ENCODE measurements around the gene CDC34.

- TF ChIP-seq, protein P1, sequence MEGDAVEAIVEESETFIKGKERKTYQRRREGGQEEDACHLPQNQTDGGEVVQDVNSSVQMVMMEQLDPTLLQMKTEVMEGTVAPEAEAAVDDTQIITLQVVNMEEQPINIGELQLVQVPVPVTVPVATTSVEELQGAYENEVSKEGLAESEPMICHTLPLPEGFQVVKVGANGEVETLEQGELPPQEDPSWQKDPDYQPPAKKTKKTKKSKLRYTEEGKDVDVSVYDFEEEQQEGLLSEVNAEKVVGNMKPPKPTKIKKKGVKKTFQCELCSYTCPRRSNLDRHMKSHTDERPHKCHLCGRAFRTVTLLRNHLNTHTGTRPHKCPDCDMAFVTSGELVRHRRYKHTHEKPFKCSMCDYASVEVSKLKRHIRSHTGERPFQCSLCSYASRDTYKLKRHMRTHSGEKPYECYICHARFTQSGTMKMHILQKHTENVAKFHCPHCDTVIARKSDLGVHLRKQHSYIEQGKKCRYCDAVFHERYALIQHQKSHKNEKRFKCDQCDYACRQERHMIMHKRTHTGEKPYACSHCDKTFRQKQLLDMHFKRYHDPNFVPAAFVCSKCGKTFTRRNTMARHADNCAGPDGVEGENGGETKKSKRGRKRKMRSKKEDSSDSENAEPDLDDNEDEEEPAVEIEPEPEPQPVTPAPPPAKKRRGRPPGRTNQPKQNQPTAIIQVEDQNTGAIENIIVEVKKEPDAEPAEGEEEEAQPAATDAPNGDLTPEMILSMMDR (conservative IDR thresholded peaks at IDR 0.05): no peak
- TF ChIP-seq ZFX (IDR thresholded peaks at IDR 0.05): no peak
Measured at GRCh38 chr19:534088-534487, 2.5 kb downstream of the CDC34 start.
